Sigmoid colon (tissue), 4 donors: ENCODE measurements around the gene SAFB.
A peak's percentile ranks its signal among the peaks of the same experiment; 100 is the strongest.

Experiments used
- CTCF ChIP-seq, 4 experiments: fragments of 450-650 bp in 3 of 4; fragments of 200-600 bp in 1 of 4; IDR thresholded peaks; one replicate each; pipeline ENCODE4 v1.5.1; 2016 to 2019; ENCODE audit warnings: antibody characterized with exemption in 4 of 4, mild to moderate bottlenecking in 3 of 4, moderate library complexity in 2 of 4
- EP300 ChIP-seq, 4 donors: sonication (generic); formaldehyde crosslinking; IDR thresholded peaks; one replicate each; pipeline ENCODE4 v1.6.1; 2017; ENCODE audit warnings: antibody characterized with exemption in 4 of 4
- POLR2AphosphoS5 ChIP-seq, 4 donors: sonication (generic); formaldehyde crosslinking; IDR thresholded peaks; one replicate each; pipeline ENCODE4 v1.6.1; 2017; ENCODE audit warnings: antibody characterized with exemption in 4 of 4

DNA sequence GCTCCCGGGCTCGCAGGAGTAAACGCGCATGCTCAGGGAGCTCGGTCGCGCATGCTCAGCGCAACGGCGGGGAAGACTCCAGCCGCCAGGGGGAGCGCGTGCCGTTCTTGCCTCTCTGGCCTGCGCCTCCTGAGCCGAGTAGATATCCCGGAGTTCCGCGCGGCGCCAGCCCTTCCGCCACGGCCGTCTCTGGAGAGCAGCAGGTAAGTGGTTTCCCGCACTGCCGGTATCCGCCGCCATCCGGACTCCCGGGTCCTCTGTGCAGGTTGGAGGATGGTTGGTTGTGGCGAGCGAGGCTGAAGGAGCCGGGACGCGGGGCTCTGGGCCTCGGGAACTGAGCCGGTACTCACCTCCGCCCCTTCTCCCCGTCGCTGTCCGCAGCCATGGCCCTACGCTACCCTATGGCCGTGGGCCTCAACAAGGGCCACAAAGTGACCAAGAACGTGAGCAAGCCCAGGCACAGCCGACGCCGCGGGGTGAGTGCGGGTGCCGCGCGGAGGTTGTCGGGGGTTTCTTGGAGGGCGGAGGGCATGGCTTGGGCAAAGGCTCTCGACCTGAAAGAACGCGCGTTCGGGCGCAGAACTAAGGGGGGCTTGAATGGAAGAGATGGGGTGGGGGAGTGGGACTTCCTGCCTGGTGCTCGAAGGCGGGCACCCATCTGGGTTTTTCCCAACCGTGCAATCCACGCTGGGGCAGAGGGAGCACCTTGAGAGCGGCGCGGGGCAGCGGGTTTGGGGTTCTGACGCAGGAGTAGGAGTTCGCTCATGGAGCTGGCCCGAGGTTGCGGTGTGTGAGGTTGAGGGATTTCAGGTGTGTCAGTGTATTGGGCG, 67.5 kb downstream of the SAFB start, which contains the start of gene RPL36:
- TF ChIP-seq CTCF (IDR thresholded peaks at IDR 0.05) (peak; percentile 94 to 97 (median 97)), POLR2AphosphoS5 (IDR thresholded peaks at IDR 0.05) (peak; percentile 97 to 98 (median 98)), EP300 (IDR thresholded peaks at IDR 0.05) (no peak)
